Fibroblast of lung (primary cell): ENCODE data around the gene ICA1. TPM values are rescaled to one million over a fixed set of nuclear protein-coding genes. Genes with fewer than 3 reads are reported as not detected.
"Not testable (repeated sequence)": the region's sequence is repeated elsewhere in the genome, so short reads cannot be mapped to it uniquely, and the experiment has no call there.

Source experiments
- DNase-seq, 2 donors: peaks; one replicate each; pipeline versions ENCODE4 v3.0.0 to v3.0.0-alpha.2; 2010; ENCODE audit warnings: low read depth in 2 of 2
- H2AFZ ChIP-seq: 2 replicates; pipeline ENCODE4 v1.5.1; 2012; ENCODE audit warnings: low read length, control low read depth, inconsistent platforms
- H3K27ac ChIP-seq: 2 replicates; pipeline ENCODE4 v1.5.1; 2011; ENCODE audit warnings: low read length, control low read depth; ENCODE audit not compliant: insufficient read depth
- H3K27me3 ChIP-seq: 2 replicates; pipeline ENCODE4 v1.5.1; 2011; ENCODE audit warnings: mild to moderate bottlenecking, low read length; ENCODE audit not compliant: control insufficient read depth, insufficient read depth
- H3K36me3 ChIP-seq: 2 replicates; pipeline ENCODE4 v1.5.1; 2011; ENCODE audit warnings: low read length; ENCODE audit not compliant: control insufficient read depth, insufficient read depth
- H3K4me1 ChIP-seq: 2 replicates; pipeline ENCODE4 v1.5.1; 2011; ENCODE audit warnings: low read length; ENCODE audit not compliant: control insufficient read depth, insufficient read depth; ENCODE audit errors: extremely low read depth
- H3K4me2 ChIP-seq: 2 replicates; pipeline ENCODE4 v1.5.1; 2011; ENCODE audit warnings: low read length, control low read depth; ENCODE audit not compliant: insufficient read depth; ENCODE audit errors: extremely low read depth
- H3K4me3 ChIP-seq, 4 experiments: fragments of 200-600 bp in 1 of 4; sonication (generic) in 1 of 4; replicated peaks in 1 of 4; 2 replicates each; pipeline ENCODE4 v1.5.1; 2011 to 2016; ENCODE audit warnings: low read length in 4 of 4, low read depth in 3 of 4, mild to moderate bottlenecking in 3 of 4, control low read depth in 2 of 4, inconsistent platforms in 1 of 4, mixed read lengths in 1 of 4; ENCODE audit not compliant: insufficient read depth in 1 of 4; ENCODE audit errors: control extremely low read depth in 1 of 4
- H3K79me2 ChIP-seq: 2 replicates; pipeline ENCODE4 v1.5.1; 2012; ENCODE audit warnings: mild to moderate bottlenecking, low read length, inconsistent platforms; ENCODE audit not compliant: control insufficient read depth, insufficient read depth
- H3K9ac ChIP-seq: 2 replicates; pipeline ENCODE4 v1.5.1; 2011; ENCODE audit warnings: mild to moderate bottlenecking, low read length, control low read depth; ENCODE audit not compliant: insufficient read depth
- H3K9me3 ChIP-seq: 2 replicates; pipeline ENCODE4 v1.5.1; 2012; ENCODE audit warnings: low read depth, low read length; ENCODE audit not compliant: control insufficient read depth, insufficient read depth
- H4K20me1 ChIP-seq: 2 replicates; pipeline ENCODE4 v1.5.1; 2011; ENCODE audit warnings: low read length; ENCODE audit not compliant: control insufficient read depth, insufficient read depth; ENCODE audit errors: extremely low read depth
- CTCF ChIP-seq, 2 donors: IDR thresholded peaks in 1 of 2; conservative IDR thresholded peaks in 1 of 2; 1 replicate in 1 of 2; 2 replicates in 1 of 2; pipeline ENCODE4 v1.5.1; 2011 to 2012; ENCODE audit warnings: low read length in 2 of 2, control low read depth in 1 of 2, inconsistent platforms in 1 of 2, low read depth in 1 of 2, mild to moderate bottlenecking in 1 of 2
- EZH2 ChIP-seq: IDR thresholded peaks from 2 replicates; pipeline ENCODE4 v1.5.1; 2012; ENCODE audit warnings: low read length, control low read depth, mild to moderate bottlenecking; ENCODE audit errors: missing control alignments
- polyA plus RNA-seq, 2 donors: library from polyadenylated mRNA; depleted of rRNA in 1 of 2; stranded (reverse) in 1 of 2; unstranded in 1 of 2; fragments of >200 nt; gene quantifications; 2 replicates each; pipeline ENCODE4 v1.2.1, GENCODE V29; 2011 to 2012; ENCODE audit warnings: missing spikeins in 1 of 2
- total RNA-seq: library from RNA; depleted of rRNA; stranded (reverse); fragments of >200 nt; gene quantifications from 2 replicates; pipeline ENCODE4 v1.2.1, GENCODE V29; 2014

ICA1 gene
- total and polyA plus RNA-seq, 2 donors (not counting 1 experiment from before 2014, with no cell fraction given) = 0.17 TPM; not detected in 1

DNA sequence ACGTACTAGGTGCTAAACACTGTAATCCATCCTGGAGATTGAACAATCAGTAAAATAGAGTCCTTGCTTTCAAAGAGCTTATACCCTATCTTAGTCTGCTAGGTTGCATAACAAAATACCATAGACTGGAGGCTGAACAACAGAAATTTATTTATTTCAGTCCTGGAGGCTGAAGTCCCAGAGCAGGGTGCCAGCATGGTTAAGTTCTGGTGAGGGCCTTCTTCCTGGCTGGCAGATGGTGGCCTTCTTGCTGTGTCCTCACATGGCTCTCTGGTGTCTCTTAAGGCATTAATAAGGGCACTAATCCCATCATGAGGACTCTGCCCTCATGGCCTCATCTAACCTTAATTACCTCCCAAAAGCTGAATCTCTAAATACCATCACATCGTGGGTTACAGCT lies 43.1 kb upstream of the ICA1 start:
- Histone ChIP-seq H3K4me2 (no peak overlapping the region), H3K9me3 (no peaks in the 10 kb centered on the region), H3K9ac (no peak overlapping the region), H3K27me3 (no peaks in the 10 kb centered on the region), H3K79me2 (no peaks in the 10 kb centered on the region), H4K20me1 (no peaks in the 10 kb centered on the region), H3K4me1 (no peaks in the 10 kb centered on the region), H2AFZ (no peak overlapping the region), H3K27ac (no peak overlapping the region), H3K36me3 (no peaks in the 10 kb centered on the region), H3K4me3 (no peak overlapping the region)
- DNase-seq = no peak
- TF ChIP-seq EZH2 (no peak), CTCF (conservative IDR thresholded peaks at IDR 0.05 in 1 of 2, IDR thresholded peaks at IDR 0.05 in 1 of 2; ENCODE audit: low read depth in 1 of 2, low read length in 2 of 2) (no peak)

DNA sequence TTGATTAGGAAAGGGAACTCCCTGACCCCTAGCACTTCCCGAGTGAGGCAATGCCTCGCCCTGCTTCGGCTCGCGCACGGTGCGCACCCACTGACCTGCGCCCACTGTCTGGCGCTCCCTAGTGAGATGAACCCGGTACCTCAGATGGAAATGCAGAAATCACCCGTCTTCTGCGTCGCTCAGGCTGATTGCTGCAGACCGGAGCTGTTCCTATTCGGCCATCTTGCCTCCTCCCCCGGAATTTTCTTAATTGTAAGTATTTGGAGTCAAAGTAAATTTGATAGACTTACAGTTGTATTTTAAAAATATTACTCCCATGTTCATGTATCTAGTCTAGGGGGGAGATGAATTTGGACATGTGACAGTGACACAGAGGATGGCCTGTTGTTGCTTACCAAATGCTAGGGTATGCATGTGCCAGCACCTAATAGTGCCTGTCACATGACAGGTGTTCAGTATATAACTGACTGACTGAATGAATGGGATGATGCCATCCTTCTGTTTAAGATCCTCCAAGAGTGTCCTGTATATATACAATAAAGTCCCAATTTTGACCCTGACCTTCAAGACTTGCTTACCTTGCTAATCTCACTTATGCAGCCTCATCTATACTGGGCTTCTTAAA lies 42.0 kb upstream of the ICA1 start:
- Histone ChIP-seq H3K4me1 (no peaks in the 10 kb centered on the region), H3K79me2 (no peaks in the 10 kb centered on the region), H4K20me1 (no peaks in the 10 kb centered on the region), H3K27ac (no peak overlapping the region), H3K27me3 (no peaks in the 10 kb centered on the region), H3K4me2 (no peak overlapping the region), H3K36me3 (no peaks in the 10 kb centered on the region), H3K4me3 (no peak overlapping the region), H3K9me3 (no peaks in the 10 kb centered on the region), H2AFZ (no peak overlapping the region), H3K9ac (no peak overlapping the region)
- TF ChIP-seq EZH2 (no peak), CTCF (conservative IDR thresholded peaks at IDR 0.05 in 1 of 2, IDR thresholded peaks at IDR 0.05 in 1 of 2; ENCODE audit: low read depth in 1 of 2, low read length in 2 of 2) (no peak)
- no peak for DNase-seq

- H2AFZ ChIP-seq, H3K4me3 ChIP-seq, H3K9me3 ChIP-seq, H3K79me2 ChIP-seq, H3K27ac ChIP-seq, H3K4me2 ChIP-seq, H3K4me1 ChIP-seq, H3K27me3 ChIP-seq, H3K9ac ChIP-seq, DNase-seq, H4K20me1 ChIP-seq, H3K36me3 ChIP-seq: not testable (repeated sequence)
Measured at GRCh38 chr7:8297023-8297422, 35.1 kb upstream of the ICA1 start.
